ENCODE results near the gene PLCG1. TPM values are rescaled to one million over a fixed set of nuclear protein-coding genes. Genes with fewer than 3 reads are reported as not detected.

The PLCG1 gene
- total RNA-seq, 1 experiment from 2014 or later = 64.1 TPM

- intact Hi-C loops (cut with micrococcal nuclease; ENCODE audit: unreplicated experiment) = no loop called here
- Histone ChIP-seq H3K4me3 (no peak overlapping the region), H3K27ac (no peak overlapping the region), H3K9me3 (ENCODE audit: insufficient read depth, low read depth) (no peaks in the 10 kb centered on the region), H2AFZ (no peak overlapping the region), H3K4me2 (no peak overlapping the region), H3K4me1 (replicated peaks; ENCODE audit: insufficient read depth) (no peaks in the 10 kb centered on the region), H3K9me2 (ENCODE audit: insufficient read depth) (no peaks in the 10 kb centered on the region), H3K36me3 (ENCODE audit: low read depth) (no peaks in the 10 kb centered on the region), H3K79me2 (ENCODE audit: low read depth) (no peaks in the 10 kb centered on the region), H3K27me3 (ENCODE audit: insufficient read depth, low read depth) (no peaks in the 10 kb centered on the region), H3F3A (ENCODE audit: insufficient read depth, low read depth) (no peaks in the 10 kb centered on the region), H4K20me1 (ENCODE audit: insufficient read depth) (peaks cover 8% of the 10 kb centered on the region; the same call in 1 of the 2 replicates)
- DNase-seq = no peak
- CTCF ChIA-PET = no interaction called here
- no TSS peak for BruUV-seq (replicated peaks)
- no peak for TF ChIP-seq CTCF (conservative IDR thresholded peaks at IDR 0.05)
- TF ChIP-seq EZH2 (IDR thresholded peaks at IDR 0.05; ENCODE audit: low read depth) = no peak
- POLR2A ChIA-PET (ENCODE audit: unreplicated experiment) = no interaction called here
Observed at GRCh38 chr20:41162396-41162795, 25.1 kb downstream of the PLCG1 start.

GRCh38 chr20:41163821-41164220 lies 26.5 kb downstream of the PLCG1 start:
- TF ChIP-seq EZH2 (IDR thresholded peaks at IDR 0.05; ENCODE audit: low read depth) (no peak), CTCF (conservative IDR thresholded peaks at IDR 0.05) (no peak)
- BruUV-seq (replicated peaks) = no TSS peak
- no peaks in the 10 kb centered on the region for H3F3A ChIP-seq (ENCODE audit: insufficient read depth, low read depth)
- DNase-seq = no peak
- H3K79me2 ChIP-seq (ENCODE audit: low read depth) = no peaks in the 10 kb centered on the region
- intact Hi-C loops (cut with micrococcal nuclease; ENCODE audit: unreplicated experiment) = no loop called here
- H3K27me3 ChIP-seq (ENCODE audit: insufficient read depth, low read depth) = no peaks in the 10 kb centered on the region
- ChIA-PET POLR2A (ENCODE audit: unreplicated experiment) (no interaction called here), CTCF (no interaction called here)
- peaks cover 3% of the 10 kb centered on the region; the same call in 1 of the 2 replicates for H4K20me1 ChIP-seq (ENCODE audit: insufficient read depth)
- H3K4me3 ChIP-seq = no peak overlapping the region
- H3K9me2 ChIP-seq (ENCODE audit: insufficient read depth) = no peaks in the 10 kb centered on the region
- no peak overlapping the region for H2AFZ ChIP-seq
- no peaks in the 10 kb centered on the region for H3K9me3 ChIP-seq (ENCODE audit: insufficient read depth, low read depth)
- no peak overlapping the region for H3K27ac ChIP-seq
- no peaks in the 10 kb centered on the region for H3K4me1 ChIP-seq (replicated peaks; ENCODE audit: insufficient read depth)
- H3K36me3 ChIP-seq (ENCODE audit: low read depth) = no peaks in the 10 kb centered on the region
- no peak overlapping the region for H3K4me2 ChIP-seq

GRCh38 chr20:41165001-41165882 lies 27.9 kb downstream of the PLCG1 start:
- Histone ChIP-seq H3K4me3 (no peak overlapping the region), H3K4me2 (no peak overlapping the region), H3K9me3 (ENCODE audit: insufficient read depth, low read depth) (no peaks in the 10 kb centered on the region), H3K9me2 (ENCODE audit: insufficient read depth) (no peaks in the 10 kb centered on the region), H3K36me3 (ENCODE audit: low read depth) (no peaks in the 10 kb centered on the region), H3K27me3 (ENCODE audit: insufficient read depth, low read depth) (no peaks in the 10 kb centered on the region), H3F3A (ENCODE audit: insufficient read depth, low read depth) (no peaks in the 10 kb centered on the region), H3K4me1 (replicated peaks; ENCODE audit: insufficient read depth) (no peaks in the 10 kb centered on the region), H3K27ac (no peak overlapping the region), H2AFZ (no peak overlapping the region), H3K79me2 (ENCODE audit: low read depth) (no peaks in the 10 kb centered on the region), H4K20me1 (ENCODE audit: insufficient read depth) (no peaks in the 10 kb centered on the region)
- CTCF ChIA-PET = no interaction called here
- TF ChIP-seq EZH2 (IDR thresholded peaks at IDR 0.05; ENCODE audit: low read depth) = no peak
- no peak for TF ChIP-seq CTCF (conservative IDR thresholded peaks at IDR 0.05)
- no TSS peak for BruUV-seq (replicated peaks)
- POLR2A ChIA-PET (ENCODE audit: unreplicated experiment) = no interaction called here
- intact Hi-C loops (cut with micrococcal nuclease; ENCODE audit: unreplicated experiment) = no loop called here
- no peak for DNase-seq
